GM12878 (cell line): ENCODE data around the gene PHOX2A. TPM values are rescaled to one million over a fixed set of nuclear protein-coding genes. Genes with fewer than 3 reads are reported as not detected.

Source experiments
- BCL3 ChIP-seq: IDR thresholded peaks from 2 replicates; pipeline ENCODE4 v1.6.1; 2011; ENCODE audit warnings: borderline replicate concordance, low read depth, mild to moderate bottlenecking, moderate library complexity, low read length; ENCODE audit not compliant: insufficient read depth, poor library complexity, severe bottlenecking
- CHD1 ChIP-seq: IDR thresholded peaks from 2 replicates; pipeline ENCODE4 v1.6.1; 2012; ENCODE audit warnings: low read depth, low read length, improper control_type of control experiment
- CREB1 ChIP-seq: IDR thresholded peaks from 2 replicates; pipeline ENCODE4 v1.6.1; 2012; ENCODE audit warnings: low read depth, mild to moderate bottlenecking, inconsistent platforms
- ELK1 ChIP-seq: IDR thresholded peaks from 2 replicates; pipeline ENCODE4 v1.6.1; 2012; ENCODE audit warnings: low read depth, low read length, improper control_type of control experiment
- JUNB ChIP-seq: IDR thresholded peaks from 2 replicates; pipeline ENCODE4 v1.6.1; 2016; ENCODE audit warnings: antibody characterized with exemption, mild to moderate bottlenecking
- PRDM15 ChIP-seq: fragments of 450-650 bp; formaldehyde crosslinking; IDR thresholded peaks from 2 replicates; pipeline ENCODE4 v1.4.0; 2020; ENCODE audit warnings: mild to moderate bottlenecking, moderate library complexity
- SMAD1 ChIP-seq: fragments of 450-650 bp; IDR thresholded peaks from 2 replicates; pipeline ENCODE4 v1.6.1; 2018; ENCODE audit warnings: mild to moderate bottlenecking, low read depth; ENCODE audit not compliant: partially characterized antibody
- ZBTB4 ChIP-seq: fragments of 450-650 bp; formaldehyde crosslinking; IDR thresholded peaks from 2 replicates; pipeline ENCODE4 v1.4.0; 2022; ENCODE audit warnings: mild to moderate bottlenecking, moderate library complexity
- ZNF622 ChIP-seq: fragments of 450-650 bp; IDR thresholded peaks from 2 replicates; pipeline ENCODE4 v1.6.1; 2017; ENCODE audit warnings: mild to moderate bottlenecking, inconsistent platforms
- polyA plus RNA-seq, 11 experiments: library from polyadenylated mRNA; depleted of rRNA in 4 of 11; unstranded in 6 of 11; stranded (reverse) in 5 of 11; fragments of >200 nt; fragmentation: Nextera tagmentation in 4 of 11; fragmentation: Illumina TruSeq in 1 of 11; extraction: Ambion mirVana in 4 of 11; extraction: Trizol in 1 of 11; gene quantifications; 1 replicate in 1 of 11; 2 replicates in 10 of 11; pipeline versions ENCODE4 v1.2.1 to v1.2.3, GENCODE V29; 2011 to 2016; ENCODE audit warnings: inconsistent platforms in 2 of 11, missing spikeins in 2 of 11, low read depth in 1 of 11
- total RNA-seq, 4 experiments: library from RNA; depleted of rRNA in 3 of 4; stranded (reverse); fragments of >200 nt in 3 of 4; fragmentation: Illumina TruSeq in 1 of 4; extraction: Trizol in 1 of 4; gene quantifications; 2 replicates each; pipeline versions ENCODE4 v1.2.1 to v1.2.3, GENCODE V29; 2013 to 2021

The PHOX2A gene
- total and polyA plus RNA-seq, 10 of the 15 experiments (the other 5 are each of a cell fraction or from before 2014, with no cell fraction given): not detected

GRCh38 chr11:72216638-72217037, 27.3 kb downstream of the PHOX2A start, which contains the start of gene FOLR2 (continued):
- TF ChIP-seq ZNF622: no peak
- no peak for TF ChIP-seq ELK1
- TF ChIP-seq CHD1: no peak
- no peak for TF ChIP-seq PRDM15 (CRISPR knock-in tag)
- TF ChIP-seq BCL3: no peak
- no peak for TF ChIP-seq JUNB
- TF ChIP-seq ZBTB4 (CRISPR knock-in tag): no peak
- TF ChIP-seq SMAD1: no peak
- no peak for TF ChIP-seq CREB1
